Measurements from ENCODE around the gene FADS2.

The FADS2 gene

DNA sequence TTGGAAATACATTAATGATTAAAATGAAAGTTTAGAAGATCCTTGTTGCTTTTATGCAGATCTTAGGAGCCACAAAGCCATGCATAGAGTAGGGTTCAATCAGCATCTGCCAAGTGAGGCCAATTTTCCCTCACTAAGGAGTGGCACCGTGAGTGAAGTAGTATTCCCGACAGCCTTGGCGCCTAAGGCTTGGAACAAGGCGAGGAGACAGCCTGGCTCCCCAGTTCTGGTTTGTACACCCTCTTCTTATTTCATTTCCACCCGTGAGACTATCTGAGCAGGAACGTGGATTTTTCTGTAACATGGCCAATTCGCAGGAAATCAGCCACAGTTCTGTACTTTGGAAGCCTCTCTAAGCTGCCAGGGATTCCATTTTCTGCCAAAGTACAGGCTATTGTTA, 22.6 kb downstream of the FADS2 start:
- DNase-seq, result no peak

DNA sequence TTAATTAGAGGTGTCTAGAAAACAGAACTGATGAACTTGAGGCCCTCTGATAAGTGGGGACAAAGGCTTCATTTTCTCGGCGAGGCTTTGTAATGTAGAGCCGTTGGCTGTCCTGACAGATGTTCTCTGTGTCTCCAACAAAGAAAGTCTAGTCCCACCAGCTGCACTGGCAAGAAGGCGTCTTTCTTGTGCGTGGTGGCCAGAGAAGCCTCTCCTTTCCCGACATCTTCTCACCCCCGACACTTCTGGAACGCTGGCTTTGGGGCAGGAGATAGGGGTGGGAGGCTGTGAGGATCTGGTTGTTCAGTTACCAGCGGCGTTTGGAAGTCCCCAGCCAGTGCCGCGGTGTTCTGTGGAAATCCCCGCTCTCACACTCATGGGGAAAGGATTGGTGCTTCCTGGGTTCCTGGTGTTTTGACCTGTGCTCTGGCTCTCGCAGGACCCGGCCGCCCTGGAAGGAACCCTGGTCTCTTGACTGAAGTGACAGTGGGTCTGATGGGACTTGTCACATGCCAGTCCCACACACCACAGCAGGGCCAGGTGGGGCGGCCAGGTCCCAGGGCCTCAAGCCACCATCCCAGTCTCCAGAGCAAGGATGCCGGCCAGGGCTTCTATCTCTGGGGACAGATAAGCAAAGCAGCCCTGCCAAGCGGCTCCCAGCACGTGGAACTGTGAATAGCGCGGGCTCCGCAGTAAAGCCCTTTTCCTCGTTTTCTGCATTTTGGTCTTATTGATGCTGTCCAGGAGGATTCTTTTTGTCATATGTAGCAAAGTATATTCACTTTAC, 23.2 kb downstream of the FADS2 start:
- no peak for DNase-seq

DNA sequence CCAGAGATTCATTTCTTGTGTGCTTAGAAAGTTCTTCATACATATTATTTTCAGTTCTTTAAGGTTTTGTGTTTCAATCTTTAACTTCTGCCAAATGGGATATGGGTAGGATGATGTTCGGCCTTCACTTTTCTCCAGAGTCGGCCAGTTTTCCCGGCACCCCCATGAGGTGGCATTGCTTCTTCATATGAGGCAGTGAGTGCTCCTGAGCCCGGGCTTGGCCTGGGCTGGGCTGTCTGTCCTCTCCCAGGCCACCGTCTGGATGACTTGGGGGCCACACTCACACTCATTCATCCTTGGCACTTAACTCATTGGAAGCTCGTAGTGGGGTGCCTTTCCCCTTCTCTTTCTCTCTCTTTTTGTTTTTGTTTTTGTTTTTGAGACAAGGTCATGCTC, 23.8 kb downstream of the FADS2 start:
- DNase-seq, result no peak

DNA sequence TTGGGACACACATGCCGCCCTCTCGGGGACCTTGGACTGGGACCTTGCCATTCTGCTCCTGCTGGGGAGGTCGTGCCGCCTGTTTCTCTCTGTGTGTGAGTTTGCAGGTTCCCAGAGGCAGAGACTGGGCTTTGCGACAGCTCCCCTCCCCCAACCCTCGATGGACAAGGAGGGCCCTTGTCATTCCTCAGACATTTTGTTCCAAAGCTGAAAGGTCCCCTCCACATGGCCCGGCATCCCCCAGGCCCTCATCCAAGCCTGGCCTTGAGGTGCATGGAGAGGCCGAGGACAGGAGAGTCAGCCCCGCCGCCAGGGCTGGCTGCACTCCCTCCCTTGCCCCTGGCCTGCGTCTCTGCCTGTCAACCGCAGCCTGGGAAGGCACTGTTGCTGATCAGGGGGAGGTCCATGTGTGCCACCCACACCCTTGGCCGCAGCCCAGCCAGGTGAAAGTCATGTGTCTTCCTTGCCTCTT, 25.6 kb downstream of the FADS2 start:
- no peak for DNase-seq

DNA sequence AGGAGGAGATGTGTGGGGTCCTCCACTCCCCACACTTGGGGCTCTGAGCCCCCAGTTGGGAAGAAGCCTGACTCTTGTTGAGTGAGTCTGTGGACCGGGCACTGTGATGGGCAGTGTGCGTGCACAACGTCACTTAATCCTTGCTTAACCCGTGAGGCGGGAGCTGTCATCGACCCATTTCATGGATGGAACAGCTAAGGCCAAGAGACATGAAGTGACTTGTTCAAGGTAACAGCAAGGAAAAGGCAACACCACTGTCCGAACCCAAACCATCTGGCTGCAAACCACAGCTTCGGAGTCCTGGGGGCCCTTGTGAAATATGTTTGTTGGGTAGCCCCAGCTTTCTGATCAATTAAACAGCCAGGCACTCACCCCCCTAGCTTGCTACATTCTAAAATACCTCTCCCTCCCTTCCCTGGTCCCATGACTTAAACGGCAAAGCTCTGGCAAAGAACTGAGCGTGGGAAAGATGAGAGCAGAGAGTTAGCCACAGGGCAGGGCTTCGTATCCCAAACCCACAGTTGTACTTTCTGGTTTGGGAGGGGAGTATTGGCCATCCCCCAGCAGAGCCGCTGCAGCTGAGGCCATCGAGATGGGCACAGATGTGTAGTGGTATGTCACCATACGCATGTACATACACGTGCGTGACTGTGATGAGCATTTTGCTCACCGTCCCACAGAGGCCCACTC, 26.3 kb downstream of the FADS2 start:
- no peak for DNase-seq

DNA sequence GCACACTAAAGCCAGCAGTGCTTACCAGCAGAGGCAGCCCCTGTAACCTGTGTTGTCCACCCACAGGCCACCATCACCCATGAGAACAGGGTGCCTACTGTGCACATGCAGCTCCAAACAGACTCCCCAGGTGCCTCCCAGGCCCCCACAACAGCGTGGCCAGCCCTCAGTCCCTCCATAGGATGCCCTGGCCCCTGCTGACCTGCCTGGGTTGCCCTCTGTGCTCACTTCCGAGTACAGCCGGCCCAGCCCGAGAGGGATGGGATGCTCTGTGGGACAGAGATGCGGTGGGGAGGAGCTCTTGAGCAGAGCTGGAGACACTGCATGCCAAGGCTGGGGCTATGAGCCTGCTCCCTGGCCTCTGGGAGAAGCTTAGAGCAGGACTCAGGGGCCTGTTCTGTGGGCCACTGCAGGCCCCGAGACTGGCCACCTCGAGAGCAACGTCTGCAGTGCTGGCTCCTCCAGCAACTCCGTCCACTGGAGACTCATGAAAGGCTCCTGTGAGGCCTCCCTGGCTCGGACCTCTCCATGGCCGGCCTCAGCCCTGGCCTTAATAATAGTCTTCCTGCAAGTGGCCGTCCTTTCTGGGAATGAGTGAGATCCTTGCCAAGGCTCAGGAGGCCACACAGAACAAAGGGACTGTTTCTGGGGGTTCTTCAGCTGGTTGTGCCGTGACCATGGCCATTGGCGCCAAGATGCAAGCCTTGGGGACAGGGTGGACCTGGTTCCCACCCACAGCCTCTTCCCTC, 27.0 kb downstream of the FADS2 start:
- no peak for DNase-seq

DNA sequence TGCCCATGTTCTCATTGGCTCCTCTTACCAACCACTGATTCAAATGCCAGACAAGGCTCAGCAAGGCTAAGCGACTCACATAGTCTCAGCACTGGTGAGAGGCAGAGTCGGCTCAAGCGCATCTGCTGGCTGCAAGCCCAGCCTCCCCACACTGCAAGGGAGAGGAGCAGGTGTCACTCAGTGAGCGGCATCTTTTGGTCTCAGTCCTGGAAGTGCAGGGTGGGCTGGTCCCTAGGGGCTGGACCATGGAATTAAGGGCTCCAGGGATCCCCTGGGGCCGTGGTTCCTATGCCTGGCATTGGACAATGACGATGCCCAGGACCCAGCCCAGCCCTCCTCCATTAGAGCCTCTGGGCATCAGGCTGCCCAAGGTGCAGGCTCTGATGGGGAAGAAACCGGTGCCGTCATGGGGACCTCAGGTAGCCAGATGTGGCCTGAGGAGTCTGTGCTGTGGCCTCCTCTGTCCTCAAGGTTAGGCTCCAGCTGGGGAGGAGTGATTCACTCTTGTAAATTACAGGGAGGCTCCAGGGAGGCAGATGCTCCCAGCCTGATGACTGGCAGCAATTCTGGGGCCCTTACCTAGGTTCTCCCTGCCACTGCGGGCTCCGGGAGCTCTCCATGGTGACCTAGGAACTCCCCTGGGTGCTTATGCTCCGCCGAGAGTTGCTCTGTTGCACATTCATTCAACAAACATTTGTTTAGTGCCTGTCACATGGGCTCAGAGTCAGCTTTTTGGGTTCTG, 28.0 kb downstream of the FADS2 start:
- DNase-seq, result no peak

DNA sequence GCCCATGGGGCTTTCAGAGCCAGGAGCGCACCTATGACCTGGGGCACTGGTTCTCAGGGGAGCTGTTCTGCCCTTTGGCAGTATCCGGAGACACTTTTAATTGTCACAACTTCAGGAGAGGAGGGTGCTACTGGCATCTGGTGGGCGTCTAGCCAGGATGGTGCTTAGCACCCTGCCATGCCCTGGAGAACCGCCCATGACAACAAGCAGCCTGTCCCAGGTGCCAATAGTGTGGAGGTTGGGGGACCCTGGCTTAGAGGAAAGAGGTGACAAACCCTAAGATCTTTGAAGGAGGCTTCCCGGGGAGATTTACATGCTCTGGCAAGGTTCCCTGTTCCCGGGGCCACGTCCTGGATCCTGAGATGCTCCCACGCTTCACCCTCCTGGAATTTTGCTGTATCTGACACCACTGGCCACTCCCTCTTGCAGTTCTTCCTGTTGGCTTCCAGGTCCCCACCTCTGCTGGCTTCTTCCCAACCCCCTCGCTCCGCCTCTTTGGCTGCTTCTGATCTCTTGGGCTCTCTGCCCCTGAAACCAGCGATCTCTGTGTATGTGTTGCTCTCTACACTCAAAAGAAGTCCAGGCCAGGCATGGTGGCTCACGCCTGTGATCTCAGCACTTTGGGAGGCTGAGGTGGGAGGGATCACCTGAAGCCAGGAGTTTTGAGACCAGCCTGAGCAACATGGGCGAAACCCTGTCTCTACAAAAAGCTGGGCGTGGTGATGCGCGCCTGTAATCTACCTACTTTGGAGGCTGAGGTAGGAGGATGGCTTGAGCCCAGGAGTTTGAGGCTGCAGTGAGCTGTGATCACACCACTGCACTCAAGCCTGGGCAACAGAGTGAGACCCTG, 32.2 kb downstream of the FADS2 start:
- no peak for DNase-seq

DNA sequence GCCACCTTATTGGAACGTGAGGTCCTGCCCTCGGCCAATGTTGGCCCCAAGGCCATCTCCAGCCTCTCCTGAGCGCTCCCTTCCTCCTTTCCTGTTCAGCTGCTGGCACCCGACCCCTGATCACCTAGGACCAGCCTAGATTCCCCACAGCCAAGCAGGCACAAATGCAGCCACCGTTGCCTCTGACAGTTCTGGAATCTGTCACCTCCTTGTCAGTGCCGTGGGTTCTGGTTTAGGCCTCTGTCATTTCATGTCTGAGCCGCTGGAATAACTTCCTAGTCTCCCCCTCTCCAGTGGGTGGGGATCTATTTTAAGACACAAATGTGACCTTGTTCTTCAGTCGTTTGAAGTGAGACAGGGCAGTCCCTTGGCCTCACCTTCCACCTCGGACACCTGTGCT, 33.5 kb downstream of the FADS2 start:
- no peak for DNase-seq

DNA sequence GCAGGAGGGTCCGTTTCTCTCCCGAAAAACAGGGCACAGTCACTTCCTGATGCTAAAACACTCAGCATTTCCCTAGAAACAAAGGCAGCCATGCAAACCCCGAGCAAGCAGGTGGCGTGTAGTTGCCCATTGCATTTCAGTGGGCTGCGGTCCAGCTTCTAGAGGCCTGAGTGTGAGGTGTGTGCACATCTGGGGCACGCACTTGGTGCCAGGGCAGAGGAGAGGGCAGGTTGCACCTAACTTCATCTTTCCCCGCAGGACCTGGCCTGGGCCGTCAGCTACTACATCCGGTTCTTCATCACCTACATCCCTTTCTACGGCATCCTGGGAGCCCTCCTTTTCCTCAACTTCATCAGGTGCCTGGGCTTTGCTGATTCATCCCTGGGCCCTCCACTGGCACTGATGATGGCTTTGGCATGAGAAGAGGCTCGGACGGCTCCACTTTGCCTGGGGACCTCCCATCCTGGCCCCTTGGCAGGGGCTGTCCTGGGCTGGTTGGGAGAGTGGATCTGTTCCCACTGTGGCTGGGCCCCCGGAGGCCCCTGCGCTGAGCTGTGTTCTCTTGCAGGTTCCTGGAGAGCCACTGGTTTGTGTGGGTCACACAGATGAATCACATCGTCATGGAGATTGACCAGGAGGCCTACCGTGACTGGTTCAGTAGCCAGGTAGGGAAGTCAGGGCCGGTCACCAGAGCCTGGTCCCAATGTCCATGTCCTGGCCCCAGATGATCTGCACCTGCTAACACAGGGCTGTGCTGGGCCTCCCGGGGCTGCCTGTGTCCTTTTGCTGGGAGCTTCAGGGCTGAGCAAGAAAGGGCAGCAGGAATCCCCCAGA, 34.8 kb downstream of the FADS2 start:
- DNase-seq, result no peak

DNA sequence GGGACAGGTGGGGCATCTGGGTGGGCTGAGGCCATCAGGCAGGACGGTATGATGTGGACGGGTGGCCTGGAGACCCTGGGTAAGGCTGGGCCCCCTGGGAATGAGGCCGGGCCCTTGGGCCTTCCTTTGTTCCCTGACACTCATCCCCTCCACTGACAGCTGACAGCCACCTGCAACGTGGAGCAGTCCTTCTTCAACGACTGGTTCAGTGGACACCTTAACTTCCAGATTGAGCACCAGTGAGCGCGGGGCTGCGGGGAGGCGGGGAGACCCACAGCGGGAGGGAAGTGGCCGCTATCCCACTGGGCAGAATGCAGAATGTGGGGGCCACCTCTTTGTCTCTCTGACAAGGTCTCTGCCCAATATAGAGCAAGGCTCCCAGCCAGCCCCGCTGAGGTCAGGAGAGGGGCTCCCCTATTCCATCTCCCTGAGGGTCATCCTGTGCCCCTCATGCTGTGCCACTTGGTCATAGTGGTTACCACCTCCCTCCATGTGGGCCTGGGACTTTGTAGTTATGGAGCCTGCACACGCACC, 35.5 kb downstream of the FADS2 start:
- no peak for DNase-seq

DNA sequence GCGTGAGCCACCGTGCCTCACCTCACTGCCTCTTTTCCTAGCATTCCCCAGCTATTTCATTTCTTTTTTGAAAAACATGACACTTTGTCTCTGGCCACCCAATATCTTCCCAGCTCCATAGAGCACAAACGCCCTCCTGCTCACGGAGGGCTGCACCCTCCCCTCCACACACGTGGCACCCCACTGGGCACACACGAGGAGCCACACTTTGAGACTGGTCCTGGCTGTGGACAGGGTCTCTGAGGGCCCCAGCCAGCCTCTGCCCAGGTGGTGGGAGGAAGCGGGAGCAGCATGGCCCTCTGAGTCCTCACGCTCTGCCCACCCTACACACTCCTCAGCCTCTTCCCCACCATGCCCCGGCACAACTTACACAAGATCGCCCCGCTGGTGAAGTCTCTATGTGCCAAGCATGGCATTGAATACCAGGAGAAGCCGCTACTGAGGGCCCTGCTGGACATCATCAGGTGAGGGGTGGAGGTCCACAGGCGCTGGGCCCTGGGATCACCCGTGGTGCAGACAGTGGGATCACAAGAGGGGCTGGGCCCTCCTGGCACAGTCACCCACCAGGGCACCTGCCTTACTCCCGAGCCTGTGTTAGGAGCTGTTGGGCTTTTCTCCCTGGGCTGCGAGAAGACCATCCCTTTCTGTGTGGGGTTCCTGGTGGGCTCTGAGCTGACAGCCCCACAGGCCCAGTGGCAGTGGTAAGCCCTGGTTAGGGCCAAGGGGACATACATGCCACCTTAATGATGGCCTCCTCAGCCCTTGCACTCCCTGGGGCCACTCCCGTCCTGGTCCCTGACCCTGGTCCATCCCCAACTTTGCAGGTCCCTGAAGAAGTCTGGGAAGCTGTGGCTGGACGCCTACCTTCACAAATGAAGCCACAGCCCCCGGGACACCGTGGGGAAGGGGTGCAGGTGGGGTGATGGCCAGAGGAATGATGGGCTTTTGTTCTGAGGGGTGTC, 37.0 kb downstream of the FADS2 start:
- DNase-seq, result no peak

DNA sequence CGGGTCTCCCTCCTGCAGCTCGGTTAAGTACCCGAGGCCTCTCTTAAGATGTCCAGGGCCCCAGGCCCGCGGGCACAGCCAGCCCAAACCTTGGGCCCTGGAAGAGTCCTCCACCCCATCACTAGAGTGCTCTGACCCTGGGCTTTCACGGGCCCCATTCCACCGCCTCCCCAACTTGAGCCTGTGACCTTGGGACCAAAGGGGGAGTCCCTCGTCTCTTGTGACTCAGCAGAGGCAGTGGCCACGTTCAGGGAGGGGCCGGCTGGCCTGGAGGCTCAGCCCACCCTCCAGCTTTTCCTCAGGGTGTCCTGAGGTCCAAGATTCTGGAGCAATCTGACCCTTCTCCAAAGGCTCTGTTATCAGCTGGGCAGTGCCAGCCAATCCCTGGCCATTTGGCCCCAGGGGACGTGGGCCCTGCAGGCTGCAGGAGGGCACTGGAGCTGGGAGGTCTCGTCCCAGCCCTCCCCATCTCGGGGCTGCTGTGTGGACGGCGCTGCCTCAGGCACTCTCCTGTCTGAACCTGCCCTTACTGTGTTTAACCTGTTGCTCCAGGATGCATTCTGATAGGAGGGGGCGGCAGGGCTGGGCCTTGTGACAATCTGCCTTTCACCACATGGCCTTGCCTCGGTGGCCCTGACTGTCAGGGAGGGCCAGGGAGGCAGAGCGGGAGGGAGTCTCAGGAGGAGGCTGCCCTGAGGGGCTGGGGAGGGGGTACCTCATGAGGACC, 38.3 kb downstream of the FADS2 start:
- DNase-seq, result no peak

DNA sequence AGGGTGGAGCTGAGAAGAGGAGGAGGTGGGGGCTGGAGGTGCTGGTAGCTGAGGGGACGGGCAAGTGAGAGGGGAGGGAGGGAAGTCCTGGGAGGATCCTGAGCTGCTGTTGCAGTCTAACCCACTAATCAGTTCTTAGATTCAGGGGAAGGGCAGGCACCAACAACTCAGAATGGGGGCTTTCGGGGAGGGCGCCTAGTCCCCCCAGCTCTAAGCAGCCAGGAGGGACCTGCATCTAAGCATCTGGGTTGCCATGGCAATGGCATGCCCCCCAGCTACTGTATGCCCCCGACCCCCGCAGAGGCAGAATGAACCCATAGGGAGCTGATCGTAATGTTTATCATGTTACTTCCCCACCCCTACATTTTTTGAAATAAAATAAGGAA, 38.9 kb downstream of the FADS2 start:
- DNase-seq, result no peak

DNA sequence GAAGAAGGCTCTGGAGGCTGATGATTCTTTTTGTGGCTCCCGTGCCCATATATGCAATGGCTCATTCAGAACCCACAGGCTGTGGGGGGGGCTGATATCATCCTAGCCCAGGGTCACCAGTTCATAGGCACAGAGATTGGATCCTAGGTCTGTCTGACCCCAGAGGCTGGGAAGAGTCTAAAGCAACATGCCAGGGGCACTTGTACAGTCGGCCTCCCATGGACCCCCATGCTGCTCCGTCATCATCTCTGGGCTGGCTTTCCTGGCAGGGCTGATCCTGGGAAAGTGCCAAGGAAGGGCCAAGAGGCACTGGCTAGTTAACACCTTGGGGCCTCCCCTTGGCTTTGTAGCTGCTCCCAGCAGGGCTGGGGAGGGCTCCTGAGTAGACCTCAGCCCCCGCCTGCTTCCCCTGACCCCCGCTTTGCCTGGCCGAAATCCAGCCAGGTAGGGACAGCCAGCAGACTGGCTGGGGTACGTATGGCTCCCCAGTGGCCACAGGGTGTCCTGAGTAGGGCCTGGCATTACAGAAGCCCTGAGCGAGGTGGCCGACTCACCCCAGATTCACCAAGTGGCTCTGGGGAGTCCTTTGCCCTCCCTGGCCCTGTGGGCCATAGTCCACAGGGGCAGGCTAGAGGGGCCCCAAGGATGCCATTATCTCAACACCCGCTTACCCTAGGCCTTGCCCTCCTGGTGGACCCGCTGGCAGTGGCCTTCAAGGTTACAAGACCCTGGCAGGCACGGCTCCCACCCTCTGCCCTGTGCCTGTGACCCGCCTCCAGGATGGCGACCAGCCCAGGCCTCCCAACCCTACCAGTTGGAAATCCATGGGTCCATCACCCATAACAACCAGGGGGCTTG, 40.7 kb downstream of the FADS2 start:
- no peak for DNase-seq

DNA sequence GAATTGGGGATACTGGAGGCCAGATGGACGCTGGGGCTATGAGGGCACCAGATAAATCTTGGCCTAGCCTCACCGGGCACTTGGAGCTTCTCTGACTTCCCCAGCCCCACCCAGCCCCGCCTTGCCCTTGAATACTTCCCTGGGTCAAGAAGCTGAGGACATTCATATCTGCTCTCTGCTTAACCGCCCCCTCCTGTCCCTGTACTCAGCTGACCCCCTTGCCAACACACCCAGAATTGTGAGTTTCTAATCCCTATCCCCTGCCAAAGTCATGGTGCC, 41.3 kb downstream of the FADS2 start:
- no peak for DNase-seq

DNA sequence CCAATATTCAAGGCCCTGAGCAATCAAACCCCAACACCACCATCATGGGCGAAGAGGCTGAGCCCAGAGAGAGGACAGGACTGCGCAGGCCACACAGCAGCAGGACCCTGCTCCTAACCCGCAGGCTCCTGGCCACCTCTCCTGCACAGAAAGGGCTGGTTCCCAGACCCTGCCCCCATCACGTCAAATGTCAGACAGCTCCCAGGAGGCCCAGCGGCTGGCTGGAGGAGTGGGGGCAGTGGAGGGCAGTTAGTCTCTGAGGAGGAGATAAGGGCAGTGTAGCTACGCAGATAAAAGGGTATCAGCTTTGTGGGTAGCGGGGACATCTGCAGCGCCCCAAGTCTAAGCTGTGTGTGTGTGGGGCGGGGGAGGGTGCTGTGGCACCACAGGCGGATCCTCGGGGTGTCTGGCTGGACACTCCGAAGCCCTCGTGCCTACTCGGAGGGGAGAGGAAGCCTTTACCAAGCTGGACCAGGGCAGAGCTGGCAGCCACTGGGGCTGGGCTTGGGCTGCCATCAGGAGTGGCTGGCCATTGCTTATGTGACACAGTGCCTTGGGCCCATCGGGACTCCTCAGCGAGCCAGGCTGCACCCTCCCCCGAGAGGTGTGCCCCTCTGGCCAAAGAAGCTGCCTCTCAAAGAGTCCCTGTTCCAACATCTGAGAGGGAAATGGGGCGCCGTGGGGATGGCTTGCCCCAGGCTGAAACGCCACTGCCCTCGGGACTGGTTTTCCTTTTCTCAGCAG, 41.8 kb downstream of the FADS2 start:
- DNase-seq, result no peak
